ENCODE data around the gene GJB6. TPM values are rescaled to one million over a fixed set of nuclear protein-coding genes. Genes with fewer than 3 reads are reported as not detected.

The GJB6 gene
- polyA plus RNA-seq, 4 donors: 0.31 to 6.3 (median 2.2) TPM

GRCh38 chr13:20190481-20191310 is 41.4 kb downstream of the GJB6 start:
- DNase-seq (ENCODE audit: low read depth in 4 of 4, low spot score in 3 of 4): no peak

- DNase-seq (ENCODE audit: low read depth in 4 of 4, low spot score in 3 of 4): no peak
These were observed 42.0 kb downstream of the GJB6 start for GRCh38 chr13:20190076-20190475.

GRCh38 chr13:20188667-20189553 is 43.2 kb downstream of the GJB6 start:
- no peak for DNase-seq (ENCODE audit: low read depth in 4 of 4, low spot score in 3 of 4)

- no peak for DNase-seq (ENCODE audit: low read depth in 4 of 4, low spot score in 3 of 4)
These were observed 45.3 kb downstream of the GJB6 start for GRCh38 chr13:20186771-20187170.

- DNase-seq (ENCODE audit: low read depth in 4 of 4, low spot score in 3 of 4): no peak
These were observed 46.6 kb downstream of the GJB6 start for GRCh38 chr13:20185366-20186056.

GRCh38 chr13:20182231-20182846 is 49.8 kb downstream of the GJB6 start:
- peak in 1 of 4 donors; percentile 68 for DNase-seq (ENCODE audit: low read depth in 4 of 4, low spot score in 3 of 4)

GRCh38 chr13:20181188-20181587 is 50.9 kb downstream of the GJB6 start:
- no peak for DNase-seq (ENCODE audit: low read depth in 4 of 4, low spot score in 3 of 4)

- DNase-seq (ENCODE audit: low read depth in 4 of 4, low spot score in 3 of 4): no peak
These were observed 54.0 kb downstream of the GJB6 start for GRCh38 chr13:20178156-20178555.

GRCh38 chr13:20177049-20177831 is 54.9 kb downstream of the GJB6 start:
- no peak for DNase-seq (ENCODE audit: low read depth in 4 of 4, low spot score in 3 of 4)

- no peak for DNase-seq (ENCODE audit: low read depth in 4 of 4, low spot score in 3 of 4)
These were observed 56.0 kb downstream of the GJB6 start for GRCh38 chr13:20175907-20176652.

GRCh38 chr13:20175406-20175794 is 56.7 kb downstream of the GJB6 start:
- no peak for DNase-seq (ENCODE audit: low read depth in 4 of 4, low spot score in 3 of 4)

GRCh38 chr13:20174656-20175405 is 57.3 kb downstream of the GJB6 start:
- DNase-seq (ENCODE audit: low read depth in 4 of 4, low spot score in 3 of 4): no peak

- DNase-seq (ENCODE audit: low read depth in 4 of 4, low spot score in 3 of 4): no peak
These were observed 58.9 kb downstream of the GJB6 start for GRCh38 chr13:20173116-20173746.

Other genes starting within 250 kb of the GJB6 start
- gene GJA3, start 71.3 kb downstream of the GJB6 start, polyA plus RNA-seq (ENCODE audit: insufficient read length in 4 of 4): 10 to 100 TPM in 3 of 4 donors, under 1 TPM in 1; 0.23 to 13.0 (median 12.3) TPM
- gene GJB2, start 39.4 kb downstream of the GJB6 start, polyA plus RNA-seq (ENCODE audit: insufficient read length in 4 of 4): 1 to 10 TPM; 2.8 to 5.3 (median 3.4) TPM

Measured in left renal pelvis (tissue), 4 donors.